ENCODE data around the gene SCUBE1.
"Not testable (repeated sequence)": the region's sequence is repeated elsewhere in the genome, so short reads cannot be mapped to it uniquely, and the experiment has no call there.

Gene SCUBE1

GRCh38 chr22:43363315-43364168 is 20.4 kb upstream of the SCUBE1 start:
- no peak for DNase-seq (ENCODE audit: low read depth, low spot score)
- no peak overlapping the region for H3K4me3 ChIP-seq (ENCODE audit: low read length)

- no peak overlapping the region for H3K4me3 ChIP-seq (ENCODE audit: low read length)
- no peak for DNase-seq (ENCODE audit: low read depth, low spot score)
Observed at GRCh38 chr22:43360576-43360975, 17.4 kb upstream of the SCUBE1 start.

GRCh38 chr22:43356881-43357280 is 13.7 kb upstream of the SCUBE1 start:
- DNase-seq (ENCODE audit: low read depth, low spot score), result no peak
- H3K4me3 ChIP-seq (ENCODE audit: low read length), result no peak overlapping the region

GRCh38 chr22:43355688-43356087 is 12.5 kb upstream of the SCUBE1 start:
- DNase-seq (ENCODE audit: low read depth, low spot score); H3K4me3 ChIP-seq (ENCODE audit: low read length): not testable (repeated sequence)

GRCh38 chr22:43351966-43352345 is 8.8 kb upstream of the SCUBE1 start:
- no peak for DNase-seq (ENCODE audit: low read depth, low spot score)

GRCh38 chr22:43349636-43350035 is 6.5 kb upstream of the SCUBE1 start:
- no peak for DNase-seq (ENCODE audit: low read depth, low spot score)
- H3K4me3 ChIP-seq (ENCODE audit: low read length), result no peak overlapping the region

More at GRCh38 chr22:43351966-43352345, 8.8 kb upstream of the SCUBE1 start:
- H3K4me3 ChIP-seq (ENCODE audit: low read length), result no peak overlapping the region

GRCh38 chr22:43346521-43346929 is 3.4 kb upstream of the SCUBE1 start:
- peak; percentile 25 for DNase-seq (ENCODE audit: low read depth, low spot score)
- no peak overlapping the region for H3K4me3 ChIP-seq (ENCODE audit: low read length)

GRCh38 chr22:43345761-43346301 is 2.7 kb upstream of the SCUBE1 start:
- no peak for DNase-seq (ENCODE audit: low read depth, low spot score)
- no peak overlapping the region for H3K4me3 ChIP-seq (ENCODE audit: low read length)

- H3K4me3 ChIP-seq (ENCODE audit: low read length), result no peak overlapping the region
- DNase-seq (ENCODE audit: low read depth, low spot score), result no peak
Observed at GRCh38 chr22:43345356-43345755, 2.2 kb upstream of the SCUBE1 start.

GRCh38 chr22:43344520-43344787 is 1.3 kb upstream of the SCUBE1 start:
- no peak for DNase-seq (ENCODE audit: low read depth, low spot score)
- H3K4me3 ChIP-seq (ENCODE audit: low read length), result no peak overlapping the region

GRCh38 chr22:43343670-43344519 is 723 bp upstream of the SCUBE1 start:
- no peak overlapping the region for H3K4me3 ChIP-seq (ENCODE audit: low read length)
- DNase-seq (ENCODE audit: low read depth, low spot score), result no peak

- H3K4me3 ChIP-seq (ENCODE audit: low read length), result no peak overlapping the region
- no peak for DNase-seq (ENCODE audit: low read depth, low spot score)
Observed at GRCh38 chr22:43342347-43343261, 568 bp downstream of the SCUBE1 start.

GRCh38 chr22:43341565-43341964 is 1.6 kb downstream of the SCUBE1 start:
- H3K4me3 ChIP-seq (ENCODE audit: low read length), result no peak overlapping the region
- DNase-seq (ENCODE audit: low read depth, low spot score), result no peak

GRCh38 chr22:43338766-43339345 is 4.3 kb downstream of the SCUBE1 start:
- no peak overlapping the region for H3K4me3 ChIP-seq (ENCODE audit: low read length)
- no peak for DNase-seq (ENCODE audit: low read depth, low spot score)

GRCh38 chr22:43337946-43338345 is 5.2 kb downstream of the SCUBE1 start:
- no peak for DNase-seq (ENCODE audit: low read depth, low spot score)
- H3K4me3 ChIP-seq (ENCODE audit: low read length), result no peak overlapping the region

GRCh38 chr22:43337385-43337784 is 5.8 kb downstream of the SCUBE1 start:
- no peak overlapping the region for H3K4me3 ChIP-seq (ENCODE audit: low read length)
- no peak for DNase-seq (ENCODE audit: low read depth, low spot score)

- DNase-seq (ENCODE audit: low read depth, low spot score), result no peak
- no peak overlapping the region for H3K4me3 ChIP-seq (ENCODE audit: low read length)
Observed at GRCh38 chr22:43334378-43334777, 8.8 kb downstream of the SCUBE1 start.

- DNase-seq (ENCODE audit: low read depth, low spot score), result no peak
- H3K4me3 ChIP-seq (ENCODE audit: low read length), result no peak overlapping the region
Observed at GRCh38 chr22:43333978-43334377, 9.2 kb downstream of the SCUBE1 start.

- DNase-seq (ENCODE audit: low read depth, low spot score), result no peak
Observed at GRCh38 chr22:43333156-43333555, 10.0 kb downstream of the SCUBE1 start.

More at GRCh38 chr22:43333156-43333555, 10.0 kb downstream of the SCUBE1 start:
- H3K4me3 ChIP-seq (ENCODE audit: low read length), result no peak overlapping the region

Measured in Jurkat, Clone E6-1 (cell line).